ENCODE data around the gene ZNF652. TPM values are rescaled to one million over a fixed set of nuclear protein-coding genes. Genes with fewer than 3 reads are reported as not detected.

Gene ZNF652
- total and polyA plus RNA-seq, 2 experiments from 2014 or later: 36.2 to 54.5 TPM

- Histone ChIP-seq H4K20me1 (replicated peaks; ENCODE audit: insufficient read depth) (no peaks in the 10 kb centered on the region), H3K27ac (ENCODE audit: low read depth) (no peak overlapping the region), H2AFZ (no peak overlapping the region), H3K79me2 (replicated peaks; ENCODE audit: insufficient read depth) (no peaks in the 10 kb centered on the region), H3K4me3 (no peak overlapping the region), H3K4me2 (no peak overlapping the region), H3K27me3 (ENCODE audit: insufficient read depth) (no peaks in the 10 kb centered on the region), H3K9me2 (ENCODE audit: insufficient read depth) (no peaks in the 10 kb centered on the region), H3K36me3 (ENCODE audit: insufficient read depth) (no peaks in the 10 kb centered on the region), H3F3A (replicated peaks; ENCODE audit: low read depth) (no peaks in the 10 kb centered on the region), H3K4me1 (ENCODE audit: insufficient read depth) (no peaks in the 10 kb centered on the region)
- H3K36me3 Mint-ChIP-seq (ENCODE audit: low read depth): no peaks in the 10 kb centered on the region
- no peak overlapping the region for H3K27ac Mint-ChIP-seq
- H3K27me3 Mint-ChIP-seq (ENCODE audit: insufficient read depth, low read depth, poor library complexity): peaks cover 8% of the 10 kb centered on the region
- peaks cover 2% of the 10 kb centered on the region; the same call in 1 of the 3 replicates for H3K4me1 Mint-ChIP-seq
- ATAC-seq (no peak), DNase-seq (ENCODE audit: low spot score) (no peak)
- no peaks in the 10 kb centered on the region for H3K9me3 Mint-ChIP-seq
- H3K4me3 Mint-ChIP-seq: no peak overlapping the region
- TF ChIP-seq JUNB (IDR thresholded peaks at IDR 0.05; ENCODE audit: unreplicated experiment): no peak
- TF ChIP-seq, protein P1, sequence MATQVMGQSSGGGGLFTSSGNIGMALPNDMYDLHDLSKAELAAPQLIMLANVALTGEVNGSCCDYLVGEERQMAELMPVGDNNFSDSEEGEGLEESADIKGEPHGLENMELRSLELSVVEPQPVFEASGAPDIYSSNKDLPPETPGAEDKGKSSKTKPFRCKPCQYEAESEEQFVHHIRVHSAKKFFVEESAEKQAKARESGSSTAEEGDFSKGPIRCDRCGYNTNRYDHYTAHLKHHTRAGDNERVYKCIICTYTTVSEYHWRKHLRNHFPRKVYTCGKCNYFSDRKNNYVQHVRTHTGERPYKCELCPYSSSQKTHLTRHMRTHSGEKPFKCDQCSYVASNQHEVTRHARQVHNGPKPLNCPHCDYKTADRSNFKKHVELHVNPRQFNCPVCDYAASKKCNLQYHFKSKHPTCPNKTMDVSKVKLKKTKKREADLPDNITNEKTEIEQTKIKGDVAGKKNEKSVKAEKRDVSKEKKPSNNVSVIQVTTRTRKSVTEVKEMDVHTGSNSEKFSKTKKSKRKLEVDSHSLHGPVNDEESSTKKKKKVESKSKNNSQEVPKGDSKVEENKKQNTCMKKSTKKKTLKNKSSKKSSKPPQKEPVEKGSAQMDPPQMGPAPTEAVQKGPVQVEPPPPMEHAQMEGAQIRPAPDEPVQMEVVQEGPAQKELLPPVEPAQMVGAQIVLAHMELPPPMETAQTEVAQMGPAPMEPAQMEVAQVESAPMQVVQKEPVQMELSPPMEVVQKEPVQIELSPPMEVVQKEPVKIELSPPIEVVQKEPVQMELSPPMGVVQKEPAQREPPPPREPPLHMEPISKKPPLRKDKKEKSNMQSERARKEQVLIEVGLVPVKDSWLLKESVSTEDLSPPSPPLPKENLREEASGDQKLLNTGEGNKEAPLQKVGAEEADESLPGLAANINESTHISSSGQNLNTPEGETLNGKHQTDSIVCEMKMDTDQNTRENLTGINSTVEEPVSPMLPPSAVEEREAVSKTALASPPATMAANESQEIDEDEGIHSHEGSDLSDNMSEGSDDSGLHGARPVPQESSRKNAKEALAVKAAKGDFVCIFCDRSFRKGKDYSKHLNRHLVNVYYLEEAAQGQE (IDR thresholded peaks at IDR 0.05; ENCODE audit: unreplicated experiment): no peak
- TF ChIP-seq EZH2 (IDR thresholded peaks at IDR 0.05; ENCODE audit: low read depth, unreplicated experiment): no peak
Measured at GRCh38 chr17:49382556-49382955, 20.5 kb upstream of the ZNF652 start.

GRCh38 chr17:49381793-49382192 is 19.7 kb upstream of the ZNF652 start:
- no peaks in the 10 kb centered on the region for H4K20me1 ChIP-seq (replicated peaks; ENCODE audit: insufficient read depth)
- ATAC-seq: no peak
- Mint-ChIP-seq H3K4me1 (peaks cover 6% of the 10 kb centered on the region), H3K9me3 (no peaks in the 10 kb centered on the region), H3K27ac (no peak overlapping the region), H3K36me3 (ENCODE audit: low read depth) (no peaks in the 10 kb centered on the region), H3K4me3 (no peak overlapping the region), H3K27me3 (ENCODE audit: insufficient read depth, low read depth, poor library complexity) (peaks cover 9% of the 10 kb centered on the region)
- H3F3A ChIP-seq (replicated peaks; ENCODE audit: low read depth): no peaks in the 10 kb centered on the region
- H3K79me2 ChIP-seq (replicated peaks; ENCODE audit: insufficient read depth): no peaks in the 10 kb centered on the region
- DNase-seq (ENCODE audit: low spot score): no peak
- no peak overlapping the region for H3K4me3 ChIP-seq
- H2AFZ ChIP-seq: no peak overlapping the region
- no peaks in the 10 kb centered on the region for H3K27me3 ChIP-seq (ENCODE audit: insufficient read depth)
- no peak overlapping the region for H3K27ac ChIP-seq (ENCODE audit: low read depth)
- H3K36me3 ChIP-seq (ENCODE audit: insufficient read depth): no peaks in the 10 kb centered on the region
- H3K4me2 ChIP-seq: no peak overlapping the region
- H3K4me1 ChIP-seq (ENCODE audit: insufficient read depth): peaks cover 5% of the 10 kb centered on the region; the same call in 1 of the 2 replicates
- H3K9me2 ChIP-seq (ENCODE audit: insufficient read depth): no peaks in the 10 kb centered on the region
- TF ChIP-seq ZNF114 (CRISPR knock-in tag; IDR thresholded peaks at IDR 0.05): no peak
- no peak for TF ChIP-seq ZNF331 (CRISPR knock-in tag; IDR thresholded peaks at IDR 0.05; ENCODE audit: low read depth)
- no peak for TF ChIP-seq STAT1 (IDR thresholded peaks at IDR 0.05; ENCODE audit: unreplicated experiment)
- TF ChIP-seq NANOG (IDR thresholded peaks at IDR 0.05; ENCODE audit: borderline replicate concordance): no peak
- TF ChIP-seq, protein P1 (IDR thresholded peaks at IDR 0.05; ENCODE audit: unreplicated experiment): no peak
- no peak for TF ChIP-seq POLR2AphosphoS5 (IDR thresholded peaks at IDR 0.05; ENCODE audit: low read depth)
- no peak for TF ChIP-seq ZNF462 (CRISPR knock-in tag; IDR thresholded peaks at IDR 0.05)

All from GM23338 (cell line).